HepG2 (cell line): ENCODE measurements around the gene COX14. TPM values are rescaled to one million over a fixed set of nuclear protein-coding genes. Genes with fewer than 3 reads are reported as not detected.

Source experiments
- CENPT ChIP-seq: sonication (generic); formaldehyde crosslinking; IDR thresholded peaks from 2 replicates; pipeline ENCODE4 v1.8.0; 2022; ENCODE audit warnings: low read depth, mild to moderate bottlenecking, moderate library complexity, missing genetic modification reagents
- FOXK1 ChIP-seq: sonication (generic); formaldehyde crosslinking; IDR thresholded peaks from 2 replicates; pipeline ENCODE4 v1.4.0; 2020; ENCODE audit warnings: low read depth, missing genetic modification reagents, borderline replicate concordance
- HMG20B ChIP-seq: conservative IDR thresholded peaks from 2 replicates; pipeline ENCODE4 v1.6.1; 2016; ENCODE audit warnings: missing genetic modification reagents, missing compliant biosample characterization
- MED1 ChIP-seq: sonication (generic); formaldehyde crosslinking; IDR thresholded peaks from 2 replicates; pipeline ENCODE4 v1.4.0; 2020; ENCODE audit warnings: missing genetic modification reagents
- MED8 ChIP-seq: sonication (generic); formaldehyde crosslinking; IDR thresholded peaks from 2 replicates; pipeline ENCODE4 v1.8.1; 2023; ENCODE audit warnings: mild to moderate bottlenecking, missing genetic modification reagents; ENCODE audit not compliant: insufficient replicate concordance
- MLLT10 ChIP-seq: sonication (generic); formaldehyde crosslinking; IDR thresholded peaks from 2 replicates; pipeline ENCODE4 v1.4.0; 2020; ENCODE audit warnings: missing genetic modification reagents
- NR3C1 ChIP-seq: sonication (generic); formaldehyde crosslinking; IDR thresholded peaks from 2 replicates; pipeline ENCODE4 v1.4.0; 2020; ENCODE audit warnings: missing genetic modification reagents
- ONECUT2 ChIP-seq: sonication (generic); formaldehyde crosslinking; IDR thresholded peaks from 2 replicates; pipeline ENCODE4 v1.4.0; 2020; ENCODE audit warnings: missing genetic modification reagents
- PHF21A ChIP-seq: sonication (generic); formaldehyde crosslinking; IDR thresholded peaks from 2 replicates; pipeline ENCODE4 v1.5.0; 2020; ENCODE audit warnings: mild to moderate bottlenecking, missing genetic modification reagents
- PRMT3 ChIP-seq: sonication (generic); formaldehyde crosslinking; IDR thresholded peaks from 2 replicates; pipeline ENCODE4 v1.8.1; 2022; ENCODE audit warnings: low read depth, mild to moderate bottlenecking, moderate library complexity, missing genetic modification reagents, borderline replicate concordance
- SMAD3 ChIP-seq: sonication (generic); formaldehyde crosslinking; IDR thresholded peaks from 2 replicates; pipeline ENCODE4 v1.4.0; 2020; ENCODE audit warnings: missing genetic modification reagents
- SMYD3 ChIP-seq: sonication (generic); formaldehyde crosslinking; IDR thresholded peaks from 2 replicates; pipeline ENCODE4 v1.8.1; 2023; ENCODE audit warnings: mild to moderate bottlenecking, missing genetic modification reagents
- TEAD2 ChIP-seq: sonication (generic); formaldehyde crosslinking; IDR thresholded peaks from 2 replicates; pipeline ENCODE4 v1.9.0; 2021; ENCODE audit warnings: missing genetic modification reagents
- THAP7 ChIP-seq: sonication (generic); formaldehyde crosslinking; IDR thresholded peaks from 2 replicates; pipeline ENCODE4 v1.8.1; 2023; ENCODE audit warnings: mild to moderate bottlenecking, missing genetic modification reagents
- ZNF225 ChIP-seq: sonication (generic); formaldehyde crosslinking; IDR thresholded peaks from 2 replicates; pipeline ENCODE4 v1.4.0; 2020; ENCODE audit warnings: mild to moderate bottlenecking, missing genetic modification reagents
- ZNF234 ChIP-seq: sonication (generic); formaldehyde crosslinking; conservative IDR thresholded peaks from 2 replicates; pipeline ENCODE4 v1.5.1; 2020; ENCODE audit warnings: mild to moderate bottlenecking, missing genetic modification reagents
- ZNF326 ChIP-seq: sonication (generic); formaldehyde crosslinking; IDR thresholded peaks from 2 replicates; pipeline ENCODE4 v1.4.0; 2020; ENCODE audit warnings: missing genetic modification reagents, borderline replicate concordance
- ZNF674 ChIP-seq: sonication (generic); formaldehyde crosslinking; IDR thresholded peaks from 2 replicates; pipeline ENCODE4 v1.5.0; 2020; ENCODE audit warnings: low read depth, mild to moderate bottlenecking, missing genetic modification reagents
- polyA plus RNA-seq, 8 experiments: library from polyadenylated mRNA; depleted of rRNA in 3 of 8; stranded (reverse) in 7 of 8; unstranded in 1 of 8; fragments of >200 nt; fragmentation: Illumina TruSeq in 4 of 8; extraction: Trizol in 4 of 8; gene quantifications; 2 replicates each; pipeline versions ENCODE4 v1.2.1 to v1.2.3, GENCODE V29; 2011 to 2016; ENCODE audit warnings: low read depth in 4 of 8, missing spikeins in 1 of 8, mixed read lengths in 1 of 8; ENCODE audit not compliant: insufficient read depth in 1 of 8
- total RNA-seq, 5 experiments: library from RNA; depleted of rRNA; stranded (reverse); fragments of >200 nt; fragmentation: Illumina TruSeq; extraction: Trizol; gene quantifications; 2 replicates each; pipeline ENCODE4 v1.2.3, GENCODE V29; 2016; ENCODE audit warnings: low read depth in 1 of 5
- TF ChIP-seq, protein P1 (sequence below): sonication (generic); formaldehyde crosslinking; IDR thresholded peaks from 2 replicates; pipeline ENCODE4 v1.4.0; 2020; ENCODE audit warnings: missing genetic modification reagents
- TF ChIP-seq, protein P2 (sequence below): sonication (generic); formaldehyde crosslinking; IDR thresholded peaks from 2 replicates; pipeline ENCODE4 v1.4.0; 2020; ENCODE audit warnings: missing genetic modification reagents
- TF ChIP-seq, protein P3 (sequence below): sonication (generic); formaldehyde crosslinking; IDR thresholded peaks from 2 replicates; pipeline ENCODE4 v1.5.1; 2020; ENCODE audit warnings: mild to moderate bottlenecking, missing genetic modification reagents, borderline replicate concordance

COX14 gene
- total and polyA plus RNA-seq, 2 of the 13 experiments (the other 11 are each of a cell fraction or from before 2014, with no cell fraction given) = 53.0 to 71.6 TPM

GRCh38 chr12:50082644-50083043 is 29.4 kb upstream of the COX14 start (continued):
- TF ChIP-seq, protein P1, sequence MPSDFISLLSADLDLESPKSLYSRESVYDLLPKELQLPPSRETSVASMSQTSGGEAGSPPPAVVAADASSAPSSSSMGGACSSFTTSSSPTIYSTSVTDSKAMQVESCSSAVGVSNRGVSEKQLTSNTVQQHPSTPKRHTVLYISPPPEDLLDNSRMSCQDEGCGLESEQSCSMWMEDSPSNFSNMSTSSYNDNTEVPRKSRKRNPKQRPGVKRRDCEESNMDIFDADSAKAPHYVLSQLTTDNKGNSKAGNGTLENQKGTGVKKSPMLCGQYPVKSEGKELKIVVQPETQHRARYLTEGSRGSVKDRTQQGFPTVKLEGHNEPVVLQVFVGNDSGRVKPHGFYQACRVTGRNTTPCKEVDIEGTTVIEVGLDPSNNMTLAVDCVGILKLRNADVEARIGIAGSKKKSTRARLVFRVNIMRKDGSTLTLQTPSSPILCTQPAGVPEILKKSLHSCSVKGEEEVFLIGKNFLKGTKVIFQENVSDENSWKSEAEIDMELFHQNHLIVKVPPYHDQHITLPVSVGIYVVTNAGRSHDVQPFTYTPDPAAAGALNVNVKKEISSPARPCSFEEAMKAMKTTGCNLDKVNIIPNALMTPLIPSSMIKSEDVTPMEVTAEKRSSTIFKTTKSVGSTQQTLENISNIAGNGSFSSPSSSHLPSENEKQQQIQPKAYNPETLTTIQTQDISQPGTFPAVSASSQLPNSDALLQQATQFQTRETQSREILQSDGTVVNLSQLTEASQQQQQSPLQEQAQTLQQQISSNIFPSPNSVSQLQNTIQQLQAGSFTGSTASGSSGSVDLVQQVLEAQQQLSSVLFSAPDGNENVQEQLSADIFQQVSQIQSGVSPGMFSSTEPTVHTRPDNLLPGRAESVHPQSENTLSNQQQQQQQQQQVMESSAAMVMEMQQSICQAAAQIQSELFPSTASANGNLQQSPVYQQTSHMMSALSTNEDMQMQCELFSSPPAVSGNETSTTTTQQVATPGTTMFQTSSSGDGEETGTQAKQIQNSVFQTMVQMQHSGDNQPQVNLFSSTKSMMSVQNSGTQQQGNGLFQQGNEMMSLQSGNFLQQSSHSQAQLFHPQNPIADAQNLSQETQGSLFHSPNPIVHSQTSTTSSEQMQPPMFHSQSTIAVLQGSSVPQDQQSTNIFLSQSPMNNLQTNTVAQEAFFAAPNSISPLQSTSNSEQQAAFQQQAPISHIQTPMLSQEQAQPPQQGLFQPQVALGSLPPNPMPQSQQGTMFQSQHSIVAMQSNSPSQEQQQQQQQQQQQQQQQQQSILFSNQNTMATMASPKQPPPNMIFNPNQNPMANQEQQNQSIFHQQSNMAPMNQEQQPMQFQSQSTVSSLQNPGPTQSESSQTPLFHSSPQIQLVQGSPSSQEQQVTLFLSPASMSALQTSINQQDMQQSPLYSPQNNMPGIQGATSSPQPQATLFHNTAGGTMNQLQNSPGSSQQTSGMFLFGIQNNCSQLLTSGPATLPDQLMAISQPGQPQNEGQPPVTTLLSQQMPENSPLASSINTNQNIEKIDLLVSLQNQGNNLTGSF (CRISPR knock-in tag) = no peak
- TF ChIP-seq SMAD3 (CRISPR knock-in tag) = no peak
- TF ChIP-seq THAP7 = 0 out of 2 replicates have a peak, but pooled peaks have one; percentile 44
- 0 out of 2 replicates have a peak, but pooled peaks have one; percentile 28 for TF ChIP-seq ZNF225 (CRISPR knock-in tag)
- TF ChIP-seq ZNF234 (CRISPR knock-in tag) = no peak
- TF ChIP-seq, protein P2, sequence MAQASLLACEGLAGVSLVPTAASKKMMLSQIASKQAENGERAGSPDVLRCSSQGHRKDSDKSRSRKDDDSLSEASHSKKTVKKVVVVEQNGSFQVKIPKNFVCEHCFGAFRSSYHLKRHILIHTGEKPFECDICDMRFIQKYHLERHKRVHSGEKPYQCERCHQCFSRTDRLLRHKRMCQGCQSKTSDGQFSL (CRISPR knock-in tag) = no peak
- TF ChIP-seq MED1 (CRISPR knock-in tag) = peak; percentile 58; the same call in 1 of the 2 replicates
- no peak for TF ChIP-seq TEAD2 (CRISPR knock-in tag)
- no peak for TF ChIP-seq CENPT
- 0 out of 2 replicates have a peak, but pooled peaks have one; percentile 19 for TF ChIP-seq HMG20B (CRISPR knock-in tag)
- TF ChIP-seq ZNF326 (CRISPR knock-in tag) = no peak
- no peak for TF ChIP-seq ZNF674
- TF ChIP-seq PRMT3 (CRISPR knock-in tag) = no peak
- TF ChIP-seq ONECUT2 = no peak
- TF ChIP-seq NR3C1 (CRISPR knock-in tag) = no peak
- TF ChIP-seq MED8 (CRISPR knock-in tag) = no peak
- TF ChIP-seq PHF21A = no peak
- TF ChIP-seq, protein P3, sequence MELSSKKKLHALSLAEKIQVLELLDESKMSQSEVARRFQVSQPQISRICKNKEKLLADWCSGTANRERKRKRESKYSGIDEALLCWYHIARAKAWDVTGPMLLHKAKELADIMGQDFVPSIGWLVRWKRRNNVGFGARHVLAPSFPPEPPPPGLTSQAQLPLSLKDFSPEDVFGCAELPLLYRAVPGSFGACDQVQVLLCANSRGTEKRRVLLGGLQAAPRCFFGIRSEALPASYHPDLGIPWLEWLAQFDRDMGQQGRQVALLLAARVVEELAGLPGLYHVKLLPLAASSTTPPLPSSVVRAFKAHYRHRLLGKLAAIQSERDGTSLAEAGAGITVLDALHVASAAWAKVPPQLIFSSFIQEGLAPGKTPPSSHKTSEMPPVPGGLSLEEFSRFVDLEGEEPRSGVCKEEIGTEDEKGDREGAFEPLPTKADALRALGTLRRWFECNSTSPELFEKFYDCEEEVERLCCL = no peak
- no peak for TF ChIP-seq MLLT10
- no peak for TF ChIP-seq SMYD3 (CRISPR knock-in tag)
- TF ChIP-seq FOXK1 (CRISPR knock-in tag) = peak; percentile 31; the same call in 1 of the 2 replicates
